ENCODE data around the gene GRB7. TPM values are rescaled to one million over a fixed set of nuclear protein-coding genes. Genes with fewer than 3 reads are reported as not detected.
"Not testable (repeated sequence)": the region's sequence is repeated elsewhere in the genome, so short reads cannot be mapped to it uniquely, and the experiment has no call there.

Gene GRB7
- total and polyA plus RNA-seq, 2 experiments from 2014 or later = 12.8 to 28.9 TPM

- TF ChIP-seq CREB1 (CRISPR knock-in tag; IDR thresholded peaks at IDR 0.05; ENCODE audit: low read depth) = no peak
- no peak for TF ChIP-seq EZH2 (IDR thresholded peaks at IDR 0.05; ENCODE audit: low read depth, unreplicated experiment)
- TF ChIP-seq, protein P1, sequence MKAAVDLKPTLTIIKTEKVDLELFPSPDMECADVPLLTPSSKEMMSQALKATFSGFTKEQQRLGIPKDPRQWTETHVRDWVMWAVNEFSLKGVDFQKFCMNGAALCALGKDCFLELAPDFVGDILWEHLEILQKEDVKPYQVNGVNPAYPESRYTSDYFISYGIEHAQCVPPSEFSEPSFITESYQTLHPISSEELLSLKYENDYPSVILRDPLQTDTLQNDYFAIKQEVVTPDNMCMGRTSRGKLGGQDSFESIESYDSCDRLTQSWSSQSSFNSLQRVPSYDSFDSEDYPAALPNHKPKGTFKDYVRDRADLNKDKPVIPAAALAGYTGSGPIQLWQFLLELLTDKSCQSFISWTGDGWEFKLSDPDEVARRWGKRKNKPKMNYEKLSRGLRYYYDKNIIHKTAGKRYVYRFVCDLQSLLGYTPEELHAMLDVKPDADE (IDR thresholded peaks at IDR 0.05) = no peak
- no peak for TF ChIP-seq ZNF331 (CRISPR knock-in tag; IDR thresholded peaks at IDR 0.05; ENCODE audit: low read depth)
- no peak for TF ChIP-seq CTCF (conservative IDR thresholded peaks at IDR 0.05; ENCODE audit: low read depth in 2 of 2)
These were observed 10.0 kb downstream of the GRB7 start (continued) for GRCh38 chr17:39747745-39748144.

- not testable (repeated sequence) for H3K27me3 ChIP-seq (ENCODE audit: insufficient read depth); H3K27ac Mint-ChIP-seq; H3K27ac ChIP-seq (ENCODE audit: low read depth); H3K4me1 ChIP-seq (ENCODE audit: insufficient read depth); H2AFZ ChIP-seq; H3K4me2 ChIP-seq; H3K9me3 Mint-ChIP-seq; H4K20me1 ChIP-seq (replicated peaks; ENCODE audit: insufficient read depth); H3K4me3 ChIP-seq; H3F3A ChIP-seq (replicated peaks; ENCODE audit: low read depth); H3K9me2 ChIP-seq (ENCODE audit: insufficient read depth); H3K36me3 ChIP-seq (ENCODE audit: insufficient read depth); H3K79me2 ChIP-seq (replicated peaks; ENCODE audit: insufficient read depth); DNase-seq (ENCODE audit: low spot score); H3K4me3 Mint-ChIP-seq; ATAC-seq
- H3K27me3 Mint-ChIP-seq (ENCODE audit: insufficient read depth, low read depth, poor library complexity) = peaks cover 16% of the 10 kb centered on the region
- peaks cover 29% of the 10 kb centered on the region for H3K36me3 Mint-ChIP-seq (ENCODE audit: low read depth)
- peaks cover 26% of the 10 kb centered on the region for H3K4me1 Mint-ChIP-seq
These were observed 10.8 kb downstream of the GRB7 start for GRCh38 chr17:39748444-39749034.

GRCh38 chr17:39750131-39751015 lies 12.6 kb downstream of the GRB7 start:
- peaks cover 12% of the 10 kb centered on the region for H3F3A ChIP-seq (replicated peaks; ENCODE audit: low read depth)
- H3K4me3 Mint-ChIP-seq = no peak overlapping the region
- no peaks in the 10 kb centered on the region; the same call in 2 of the 3 replicates for H3K9me3 Mint-ChIP-seq
- ATAC-seq (no peak), DNase-seq (ENCODE audit: low spot score) (no peak)
- H3K27me3 ChIP-seq (ENCODE audit: insufficient read depth) = peaks cover 17% of the 10 kb centered on the region
- no peak overlapping the region for H3K27ac ChIP-seq (ENCODE audit: low read depth)
- H3K36me3 Mint-ChIP-seq (ENCODE audit: low read depth) = peaks cover 13% of the 10 kb centered on the region; the same call in 2 of the 3 replicates
- peaks cover 30% of the 10 kb centered on the region for H3K4me1 Mint-ChIP-seq
- no peaks in the 10 kb centered on the region for H3K9me2 ChIP-seq (ENCODE audit: insufficient read depth)
- no peaks in the 10 kb centered on the region for H3K36me3 ChIP-seq (ENCODE audit: insufficient read depth)
- no peak overlapping the region for H2AFZ ChIP-seq
- H3K27me3 Mint-ChIP-seq (ENCODE audit: insufficient read depth, low read depth, poor library complexity) = peaks cover 16% of the 10 kb centered on the region
- H3K79me2 ChIP-seq (replicated peaks; ENCODE audit: insufficient read depth) = no peaks in the 10 kb centered on the region
- no peak overlapping the region for H3K4me2 ChIP-seq
- H3K27ac Mint-ChIP-seq = no peak overlapping the region
- H4K20me1 ChIP-seq (replicated peaks; ENCODE audit: insufficient read depth) = no peaks in the 10 kb centered on the region
- H3K4me3 ChIP-seq = no peak overlapping the region
- peaks cover 12% of the 10 kb centered on the region; the same call in 1 of the 2 replicates for H3K4me1 ChIP-seq (ENCODE audit: insufficient read depth)
- TF ChIP-seq, protein P1 (IDR thresholded peaks at IDR 0.05) = no peak
- no peak for TF ChIP-seq STAT1 (IDR thresholded peaks at IDR 0.05; ENCODE audit: unreplicated experiment)
- TF ChIP-seq NANOG (IDR thresholded peaks at IDR 0.05; ENCODE audit: borderline replicate concordance) = no peak
- no peak for TF ChIP-seq ZNF114 (CRISPR knock-in tag; IDR thresholded peaks at IDR 0.05)
- TF ChIP-seq EZH2 (IDR thresholded peaks at IDR 0.05; ENCODE audit: low read depth, unreplicated experiment) = no peak
- no peak for TF ChIP-seq JUNB (IDR thresholded peaks at IDR 0.05; ENCODE audit: unreplicated experiment)

Measured in GM23338 (cell line).